IMR-90 (cell line): ENCODE data around the gene ADCY2. TPM values are rescaled to one million over a fixed set of nuclear protein-coding genes. Genes with fewer than 3 reads are reported as not detected.

Source experiments
- ATAC-seq: fragments of 200-7000 bp; cut with Tn5 transposase; 2 replicates; pipeline ENCODE4 v1.9.1; 2020; ENCODE audit warnings: low read depth, mild to moderate bottlenecking, moderate library complexity
- BruUV-seq: library from RNA; stranded (reverse); fragments of 400-500 nt; replicated peaks from 2 replicates; lab custom pipeline; 2021; lab: Mats Ljungman, UMichigan
- CTCF ChIA-PET: fragments of 300-600 bp; formaldehyde crosslinking; extraction: SDS; loops from one replicate; lab custom pipeline; 2021; ENCODE audit warnings: antibody characterized with exemption; lab: Yijun Ruan, JAX
- POLR2A ChIA-PET: fragments of 300-600 bp; sonication (Branson Sonifier 250); formaldehyde crosslinking; loops from one replicate; lab custom pipeline; 2022; ENCODE audit warnings: antibody characterized with exemption; ENCODE audit not compliant: unreplicated experiment; lab: Charles Lee
- DNase-seq: peaks from one replicate; pipeline ENCODE4 v3.0.0; 2013
- H2AFZ ChIP-seq: replicated peaks from 2 replicates; pipeline ENCODE3; 2013; ENCODE audit warnings: low read length, mild to moderate bottlenecking; ENCODE audit not compliant: poor library complexity
- H2AK5ac ChIP-seq: 2 replicates; pipeline ENCODE4 v1.6.1; 2013; ENCODE audit warnings: low read depth, low read length, inconsistent platforms
- H2AK9ac ChIP-seq: replicated peaks from 2 replicates; pipeline ENCODE3; 2013; ENCODE audit warnings: mild to moderate bottlenecking, low read depth, low read length, moderate library complexity; ENCODE audit not compliant: poor library complexity
- H2BK120ac ChIP-seq: 2 replicates; pipeline ENCODE4 v1.6.1; 2013; ENCODE audit warnings: low read depth, low read length, inconsistent platforms
- H2BK15ac ChIP-seq: 3 replicates; pipeline ENCODE4 v1.6.1; 2013; ENCODE audit warnings: low read depth, low read length, inconsistent platforms
- H2BK20ac ChIP-seq: 2 replicates; pipeline ENCODE4 v1.6.1; 2013; ENCODE audit warnings: low read depth, mild to moderate bottlenecking, inconsistent platforms, low read length, moderate library complexity
- H2BK5ac ChIP-seq: 2 replicates; pipeline ENCODE4 v1.6.1; 2013; ENCODE audit warnings: mild to moderate bottlenecking, low read depth, low read length, inconsistent platforms; ENCODE audit not compliant: poor library complexity, severe bottlenecking
- H3K14ac ChIP-seq: replicated peaks from 2 replicates; pipeline ENCODE4 v1.6.1; 2013; ENCODE audit warnings: low read depth, low read length, inconsistent platforms
- H3K18ac ChIP-seq: 2 replicates; pipeline ENCODE4 v1.6.1; 2013; ENCODE audit warnings: low read depth, low read length, control low read depth
- H3K23ac ChIP-seq: 2 replicates; pipeline ENCODE4 v1.6.1; 2013; ENCODE audit warnings: low read depth, low read length, inconsistent platforms
- H3K27ac ChIP-seq: 2 replicates; pipeline ENCODE4 v1.5.1; 2013; ENCODE audit warnings: mild to moderate bottlenecking, control low read depth, low read length; ENCODE audit not compliant: insufficient read depth
- H3K27me3 ChIP-seq: 2 replicates; pipeline ENCODE4 v1.6.1; 2013; ENCODE audit warnings: low read length; ENCODE audit not compliant: control insufficient read depth, insufficient read depth
- H3K36me3 ChIP-seq: 2 replicates; pipeline ENCODE4 v1.6.1; 2013; ENCODE audit warnings: low read length, mixed read lengths; ENCODE audit not compliant: control insufficient read depth, insufficient read depth
- H3K4ac ChIP-seq: 2 replicates; pipeline ENCODE4 v1.6.1; 2013; ENCODE audit warnings: low read depth, low read length, inconsistent platforms
- H3K4me1 ChIP-seq: 2 replicates; pipeline ENCODE4 v1.6.1; 2013; ENCODE audit warnings: low read length, mixed read lengths; ENCODE audit not compliant: control insufficient read depth, insufficient read depth
- H3K4me2 ChIP-seq: 2 replicates; pipeline ENCODE4 v1.6.1; 2013; ENCODE audit warnings: low read depth, mild to moderate bottlenecking, control low read depth, low read length, moderate library complexity
- H3K4me3 ChIP-seq: 2 replicates; pipeline ENCODE4 v1.5.1; 2013; ENCODE audit warnings: low read depth, mild to moderate bottlenecking, control low read depth, low read length, moderate library complexity; ENCODE audit not compliant: insufficient read depth
- H3K56ac ChIP-seq: 2 replicates; pipeline ENCODE4 v1.6.1; 2013; ENCODE audit warnings: low read length, inconsistent platforms; ENCODE audit not compliant: insufficient read depth; ENCODE audit errors: extremely low read depth
- H3K79me1 ChIP-seq, 2 experiments: 2 replicates each; pipeline ENCODE4 v1.6.1; 2013; ENCODE audit warnings: low read length in 2 of 2, inconsistent platforms in 1 of 2, low read depth in 1 of 2
- H3K9ac ChIP-seq: 2 replicates; pipeline ENCODE4 v1.6.1; 2013; ENCODE audit warnings: low read depth, low read length, control low read depth
- H3K9me1 ChIP-seq: 2 replicates; pipeline ENCODE4 v1.6.1; 2013; ENCODE audit warnings: low read length, inconsistent platforms; ENCODE audit not compliant: insufficient read depth
- H3K9me3 ChIP-seq: 2 replicates; pipeline ENCODE4 v1.6.1; 2013; ENCODE audit warnings: low read length; ENCODE audit not compliant: control insufficient read depth, insufficient read depth
- H4K20me1 ChIP-seq: 2 replicates; pipeline ENCODE4 v1.6.1; 2013; ENCODE audit warnings: low read length, inconsistent platforms; ENCODE audit not compliant: insufficient read depth
- H4K5ac ChIP-seq: 2 replicates; pipeline ENCODE4 v1.6.1; 2013; ENCODE audit warnings: mild to moderate bottlenecking, low read depth, low read length, control low read depth
- H4K8ac ChIP-seq, 2 experiments: 2 replicates each; pipeline ENCODE4 v1.6.1; 2013; ENCODE audit warnings: low read depth in 2 of 2, low read length in 2 of 2, control low read depth in 1 of 2, inconsistent platforms in 1 of 2
- H4K91ac ChIP-seq: 2 replicates; pipeline ENCODE4 v1.6.1; 2013; ENCODE audit warnings: low read depth, low read length, inconsistent platforms; ENCODE audit not compliant: insufficient read depth
- BHLHE40 ChIP-seq: fragments of 150-350 bp; IDR thresholded peaks from 2 replicates; pipeline ENCODE4 v1.6.1; 2016; ENCODE audit warnings: mild to moderate bottlenecking, low read depth, low read length
- CEBPB ChIP-seq: IDR thresholded peaks from 2 replicates; pipeline ENCODE4 v1.6.1; 2012; ENCODE audit warnings: low read depth, low read length, improper control_type of control experiment
- CHD1 ChIP-seq: IDR thresholded peaks from 2 replicates; pipeline ENCODE4 v1.6.1; 2012; ENCODE audit warnings: low read depth, low read length, improper control_type of control experiment
- FOS ChIP-seq: fragments of 150-350 bp; IDR thresholded peaks from 2 replicates; pipeline ENCODE4 v1.6.1; 2016; ENCODE audit warnings: low read depth, low read length
- MAFK ChIP-seq: IDR thresholded peaks from 2 replicates; pipeline ENCODE4 v1.6.1; 2012; ENCODE audit warnings: low read depth, low read length, improper control_type of control experiment
- MAZ ChIP-seq: IDR thresholded peaks from 2 replicates; pipeline ENCODE4 v1.6.1; 2012; ENCODE audit warnings: low read depth, mild to moderate bottlenecking, low read length, improper control_type of control experiment, moderate library complexity, borderline replicate concordance
- MXI1 ChIP-seq: IDR thresholded peaks from 2 replicates; pipeline ENCODE4 v1.6.1; 2012; ENCODE audit warnings: low read depth, mild to moderate bottlenecking, low read length, moderate library complexity, borderline replicate concordance
- NFE2L2 ChIP-seq: fragments of 150-350 bp; IDR thresholded peaks from 2 replicates; pipeline ENCODE4 v1.6.1; 2016; ENCODE audit warnings: low read depth, mild to moderate bottlenecking, low read length
- POLR2A ChIP-seq: IDR thresholded peaks from 2 replicates; pipeline ENCODE4 v1.6.1; 2012; ENCODE audit warnings: mild to moderate bottlenecking, low read depth, low read length
- RAD21 ChIP-seq: IDR thresholded peaks from 2 replicates; pipeline ENCODE4 v1.6.1; 2012; ENCODE audit warnings: low read length, improper control_type of control experiment
- RCOR1 ChIP-seq: IDR thresholded peaks from 2 replicates; pipeline ENCODE4 v1.6.1; 2012; ENCODE audit warnings: mild to moderate bottlenecking, low read length, improper control_type of control experiment; ENCODE audit not compliant: insufficient replicate concordance
- RFX5 ChIP-seq: IDR thresholded peaks from 2 replicates; pipeline ENCODE4 v1.8.0; 2012; ENCODE audit warnings: low read depth, mild to moderate bottlenecking, low read length, moderate library complexity
- SMC3 ChIP-seq: fragments of 150-350 bp; IDR thresholded peaks from 2 replicates; pipeline ENCODE4 v1.6.1; 2016; ENCODE audit warnings: low read depth, mild to moderate bottlenecking, antibody characterized with exemption, low read length, moderate library complexity
- USF2 ChIP-seq: fragments of 150-350 bp; IDR thresholded peaks from 2 replicates; pipeline ENCODE4 v1.6.1; 2017; ENCODE audit warnings: mild to moderate bottlenecking, antibody characterized with exemption, low read length, low read depth
- WGBS, 2 experiments: methylation state at CpG; one replicate each; pipeline versions ENCODE4 v1.1.5 to v1.1.7; 2013; ENCODE audit warnings: missing lambda C conversion rate in 2 of 2; ENCODE audit not compliant: insufficient read length in 1 of 2; ENCODE audit errors: extremely low coverage in 2 of 2; 5-methylcytosine and 5-hydroxymethylcytosine counted together
- dilution Hi-C: fragments of 300-500 bp; cut with HindIII; formaldehyde crosslinking; loops from one replicate; pipeline ENCODE4 v1.14.3; 2018; ENCODE audit warnings: low sequenced_read_pairs; ENCODE audit not compliant: unreplicated experiment
- in situ Hi-C: fragments of 300-500 bp; cut with MboI; formaldehyde crosslinking; loops from 3 replicates; pipeline ENCODE4 v1.14.3; 2019; ENCODE audit warnings: low sequenced_read_pairs, inconsistent platforms, mixed read lengths
- intact Hi-C: fragments of 100-400 bp; cut with micrococcal nuclease; formaldehyde crosslinking; loops from 2 replicates; pipeline ENCODE4 v1.10.0; 2022
- polyA plus RNA-seq, 3 experiments: library from polyadenylated mRNA; depleted of rRNA; stranded (reverse); fragments of >200 nt; gene quantifications; 2 replicates each; pipeline ENCODE4 v1.2.3, GENCODE V29; 2012; ENCODE audit warnings: low replicate concordance in 1 of 3
- total RNA-seq: library from RNA; depleted of rRNA; stranded (reverse); fragments of >200 nt; gene quantifications from 2 replicates; pipeline ENCODE4 v1.2.3, GENCODE V29; 2012
- TF ChIP-seq, protein P1 (sequence below): conservative IDR thresholded peaks from 2 replicates; pipeline ENCODE4 v1.5.1; 2012; ENCODE audit warnings: mild to moderate bottlenecking, low read depth, low read length, improper control_type of control experiment
- TF ChIP-seq, protein P2 (sequence below): fragments of 150-350 bp; IDR thresholded peaks from 2 replicates; pipeline ENCODE4 v1.6.1; 2016; ENCODE audit warnings: low read depth, mild to moderate bottlenecking, low read length, moderate library complexity, borderline replicate concordance

Gene ADCY2
- total and polyA plus RNA-seq, 2 of the 4 experiments (the other 2 are of a cell fraction) = not detected

DNA sequence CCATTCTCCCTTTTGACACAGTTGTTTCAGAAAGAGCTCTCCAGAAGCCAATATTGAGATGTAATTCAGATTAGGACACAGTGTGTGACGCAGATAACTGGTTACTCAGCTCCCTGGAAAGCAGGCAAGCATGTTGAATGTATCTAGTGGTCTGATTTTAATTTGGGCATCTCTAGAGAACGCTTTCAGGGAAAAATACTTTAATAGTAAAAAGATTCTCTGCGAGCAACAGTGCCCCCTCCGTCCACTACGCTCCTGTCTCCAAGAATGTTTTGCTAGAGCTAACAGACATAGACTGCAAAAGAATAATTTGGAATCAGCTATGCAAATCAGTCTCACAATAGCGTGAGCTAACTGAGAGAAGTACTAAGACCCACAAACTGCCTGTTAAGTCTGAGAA is 431.7 kb downstream of the ADCY2 start:
- CTCF ChIA-PET = no interaction called here
- Histone ChIP-seq H3K23ac (no peak overlapping the region), H3K4me1 (no peaks in the 10 kb centered on the region), H2BK120ac (no peak overlapping the region), H2BK15ac (no peak overlapping the region), H2BK20ac (no peak overlapping the region), H3K4me2 (no peak overlapping the region), H3K4me3 (no peak overlapping the region), H2AK9ac (no peak overlapping the region), H3K9me1 (no peaks in the 10 kb centered on the region), H3K79me1 (no peaks in the 10 kb centered on the region), H3K9ac (no peak overlapping the region), H4K8ac (no peak overlapping the region), H3K18ac (no peak overlapping the region), H4K5ac (no peak overlapping the region), H3K14ac (no peak overlapping the region), H2AFZ (no peak overlapping the region), H3K36me3 (no peaks in the 10 kb centered on the region), H3K9me3 (no peaks in the 10 kb centered on the region), H4K91ac (no peak overlapping the region), H2AK5ac (no peak overlapping the region), H3K4ac (no peak overlapping the region), H3K56ac (no peak overlapping the region), H4K20me1 (no peaks in the 10 kb centered on the region), H3K27ac (no peak overlapping the region), H3K27me3 (peaks cover 2% of the 10 kb centered on the region), H2BK5ac (no peak overlapping the region)
- 60% methylated on average over 2 of the region's 6 CpGs; no CpG with 5 or more reads in 1 of the 2 experiments for WGBS, 2 experiments
- intact Hi-C loops (no loop called here), dilution Hi-C loops (no loop called here), in situ Hi-C loops (no loop called here)
- TF ChIP-seq RCOR1 (no peak), FOS (no peak), USF2 (no peak), NFE2L2 (no peak), CEBPB (no peak), MXI1 (no peak), BHLHE40 (no peak), RFX5 (no peak), POLR2A (no peak), CHD1 (no peak), RAD21 (no peak), MAZ (no peak), MAFK (no peak), SMC3 (no peak)
- TF ChIP-seq, protein P1, sequence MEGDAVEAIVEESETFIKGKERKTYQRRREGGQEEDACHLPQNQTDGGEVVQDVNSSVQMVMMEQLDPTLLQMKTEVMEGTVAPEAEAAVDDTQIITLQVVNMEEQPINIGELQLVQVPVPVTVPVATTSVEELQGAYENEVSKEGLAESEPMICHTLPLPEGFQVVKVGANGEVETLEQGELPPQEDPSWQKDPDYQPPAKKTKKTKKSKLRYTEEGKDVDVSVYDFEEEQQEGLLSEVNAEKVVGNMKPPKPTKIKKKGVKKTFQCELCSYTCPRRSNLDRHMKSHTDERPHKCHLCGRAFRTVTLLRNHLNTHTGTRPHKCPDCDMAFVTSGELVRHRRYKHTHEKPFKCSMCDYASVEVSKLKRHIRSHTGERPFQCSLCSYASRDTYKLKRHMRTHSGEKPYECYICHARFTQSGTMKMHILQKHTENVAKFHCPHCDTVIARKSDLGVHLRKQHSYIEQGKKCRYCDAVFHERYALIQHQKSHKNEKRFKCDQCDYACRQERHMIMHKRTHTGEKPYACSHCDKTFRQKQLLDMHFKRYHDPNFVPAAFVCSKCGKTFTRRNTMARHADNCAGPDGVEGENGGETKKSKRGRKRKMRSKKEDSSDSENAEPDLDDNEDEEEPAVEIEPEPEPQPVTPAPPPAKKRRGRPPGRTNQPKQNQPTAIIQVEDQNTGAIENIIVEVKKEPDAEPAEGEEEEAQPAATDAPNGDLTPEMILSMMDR = no peak
- TF ChIP-seq, protein P2, sequence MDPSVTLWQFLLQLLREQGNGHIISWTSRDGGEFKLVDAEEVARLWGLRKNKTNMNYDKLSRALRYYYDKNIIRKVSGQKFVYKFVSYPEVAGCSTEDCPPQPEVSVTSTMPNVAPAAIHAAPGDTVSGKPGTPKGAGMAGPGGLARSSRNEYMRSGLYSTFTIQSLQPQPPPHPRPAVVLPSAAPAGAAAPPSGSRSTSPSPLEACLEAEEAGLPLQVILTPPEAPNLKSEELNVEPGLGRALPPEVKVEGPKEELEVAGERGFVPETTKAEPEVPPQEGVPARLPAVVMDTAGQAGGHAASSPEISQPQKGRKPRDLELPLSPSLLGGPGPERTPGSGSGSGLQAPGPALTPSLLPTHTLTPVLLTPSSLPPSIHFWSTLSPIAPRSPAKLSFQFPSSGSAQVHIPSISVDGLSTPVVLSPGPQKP = no peak
- no peak for DNase-seq
- ATAC-seq = no peak; the same call in 1 of the 2 replicates
- POLR2A ChIA-PET = no interaction called here
- BruUV-seq = no TSS peak
